NCI-H2107 (cell line): ENCODE data around the gene RTF2.
"Not testable (repeated sequence)": the region's sequence is repeated elsewhere in the genome, so short reads cannot be mapped to it uniquely, and the experiment has no call there.

ENCODE experiments used
- DNase-seq: peaks from one replicate; lab custom pipeline; 2025; lab: John Stamatoyannopoulos, UW

Gene RTF2

GRCh38 chr20:56552911-56553629 lies 84.6 kb downstream of the RTF2 start:
- DNase-seq: no peak

DNA sequence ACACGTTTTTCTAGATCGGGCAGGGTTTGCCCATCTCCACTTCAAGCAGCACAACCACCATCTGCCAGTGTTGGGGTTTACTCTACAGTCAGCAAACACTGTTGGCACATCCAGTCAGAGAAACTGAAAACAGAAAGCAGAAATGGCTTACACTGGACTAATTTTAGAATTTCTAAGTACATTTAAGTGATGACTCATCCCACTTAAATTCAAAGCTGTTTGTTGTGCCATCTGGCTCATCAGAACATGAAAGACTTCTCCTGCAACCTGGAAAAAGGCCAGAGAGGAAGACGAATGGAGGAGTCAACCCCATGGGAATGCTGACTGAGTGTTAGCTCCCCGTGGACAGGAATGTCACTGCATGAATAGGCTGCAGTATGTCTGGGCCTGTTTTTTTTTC lies 86.4 kb downstream of the RTF2 start:
- DNase-seq: no peak

GRCh38 chr20:56558968-56559367 lies 90.5 kb downstream of the RTF2 start:
- DNase-seq: no peak

DNA sequence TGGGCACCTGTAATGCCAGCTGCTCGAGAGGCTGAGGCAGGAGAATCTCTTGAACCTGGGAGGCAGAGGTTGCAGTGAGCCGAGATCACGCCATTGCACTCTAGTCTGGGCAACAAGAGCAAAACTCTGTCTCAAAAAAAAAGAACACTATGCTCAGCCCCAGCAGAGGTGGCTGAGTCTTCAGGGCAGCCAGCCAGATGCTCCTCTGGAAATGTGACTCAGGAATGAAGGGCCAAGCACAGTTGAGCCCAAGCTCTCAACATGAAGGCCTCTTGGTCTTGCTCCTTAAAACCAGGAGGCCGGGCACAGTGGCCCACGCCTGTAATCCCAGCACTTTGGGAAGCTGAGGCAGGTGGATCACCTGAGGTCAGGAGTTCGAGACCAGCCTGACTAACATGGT lies 96.1 kb downstream of the RTF2 start:
- DNase-seq: not testable (repeated sequence)

DNA sequence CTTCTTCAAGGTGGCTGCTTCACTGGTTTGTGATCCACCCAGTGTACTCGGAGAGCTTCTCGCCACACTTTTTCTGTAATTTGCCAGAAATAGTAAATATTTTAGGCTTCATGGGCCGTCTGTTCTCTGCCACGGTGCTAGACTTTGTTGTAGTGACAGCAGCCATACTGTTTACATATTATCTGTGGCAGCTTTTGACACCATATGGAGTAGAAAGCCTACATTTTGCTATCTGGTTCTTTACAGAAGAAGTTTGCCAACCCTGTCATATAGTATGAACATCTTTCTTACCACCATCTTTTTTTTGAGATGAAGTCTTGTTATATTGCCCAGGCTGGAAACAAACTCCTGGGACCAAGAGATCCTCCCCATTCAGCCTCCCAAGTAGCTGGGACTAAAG lies 97.1 kb downstream of the RTF2 start:
- no peak for DNase-seq

DNA sequence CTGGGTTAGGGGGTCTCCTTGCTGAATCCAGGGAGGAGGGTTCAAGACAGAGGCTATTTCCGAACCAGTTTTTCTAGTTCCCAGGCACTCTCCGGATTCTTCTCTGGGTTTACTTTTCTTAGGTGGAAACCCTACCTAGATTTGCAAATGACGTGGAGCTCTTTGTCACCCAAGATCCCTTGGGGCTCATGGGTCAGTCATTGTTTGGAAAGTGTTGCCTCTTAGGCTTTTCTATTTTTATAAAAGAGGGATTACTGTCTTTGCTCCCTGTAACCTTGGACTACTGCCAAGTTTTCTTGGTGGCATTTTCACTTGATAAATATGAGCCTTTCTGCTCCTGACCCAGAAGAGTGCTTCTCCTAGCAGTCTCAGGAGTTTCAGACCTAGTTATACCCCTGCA lies 98.2 kb downstream of the RTF2 start:
- no peak for DNase-seq
